Colonic mucosa (tissue), 4 donors: ENCODE data around the gene MED16. TPM values are rescaled to one million over a fixed set of nuclear protein-coding genes. Genes with fewer than 3 reads are reported as not detected.

Experiments
- DNase-seq: peaks from one replicate; pipeline ENCODE4 v3.0.0-alpha.2; 2020
- H3K27ac ChIP-seq: fragments of 200-600 bp; one replicate; pipeline ENCODE4 v1.8.0; 2021
- H3K27me3 ChIP-seq: fragments of 200-600 bp; one replicate; pipeline ENCODE4 v1.8.0; 2021
- H3K36me3 ChIP-seq: fragments of 200-600 bp; one replicate; pipeline ENCODE4 v1.8.0; 2021
- H3K4me1 ChIP-seq: fragments of 200-600 bp; one replicate; pipeline ENCODE4 v1.8.0; 2021; ENCODE audit warnings: mild to moderate bottlenecking
- H3K4me3 ChIP-seq: fragments of 200-600 bp; one replicate; pipeline ENCODE4 v1.8.0; 2021
- H3K9ac ChIP-seq, 2 donors: one replicate each; pipeline ENCODE4 v1.7.0; 2013; ENCODE audit warnings: control low read depth in 2 of 2, low read depth in 2 of 2, low read length in 2 of 2
- H3K9me3 ChIP-seq: fragments of 200-600 bp; one replicate; pipeline ENCODE4 v1.8.0; 2021
- intact Hi-C: fragments of 100-400 bp; cut with DNase I; formaldehyde crosslinking; loops from one replicate; pipeline ENCODE4 v1.14.1; 2022
- total RNA-seq, 2 donors: library from RNA; stranded (reverse); fragmentation: NEBNext Ultra II Directional in 1 of 2; extraction: Animal tissue kit (Norgen Biotek cat#: 25700) in 1 of 2; gene quantifications; one replicate each; pipeline ENCODE4 v1.2.1, GENCODE V29; 2021
- TF ChIP-seq, protein P1 (sequence below): fragments of 200-600 bp; IDR thresholded peaks from one replicate; pipeline ENCODE4 v1.8.0; 2022; ENCODE audit warnings: antibody characterized with exemption, mild to moderate bottlenecking
- donor health status: healthy.
- donor health status: DM: no; HTN: no; CAD: no.
- donor health status: DM: no; HTN: no; CAD: no.

MED16 gene
- total RNA-seq, 2 donors from 2014 or later, result 73.3 to 83.2 TPM

- Histone ChIP-seq H3K9me3 (no peaks in the 10 kb centered on the region), H3K27me3 (peaks cover 21% of the 10 kb centered on the region), H3K9ac (no peak overlapping the region), H3K36me3 (no peaks in the 10 kb centered on the region), H3K27ac (no peak overlapping the region), H3K4me3 (no peak overlapping the region), H3K4me1 (no peaks in the 10 kb centered on the region)
- DNase-seq, result no peak
- TF ChIP-seq, protein P1, sequence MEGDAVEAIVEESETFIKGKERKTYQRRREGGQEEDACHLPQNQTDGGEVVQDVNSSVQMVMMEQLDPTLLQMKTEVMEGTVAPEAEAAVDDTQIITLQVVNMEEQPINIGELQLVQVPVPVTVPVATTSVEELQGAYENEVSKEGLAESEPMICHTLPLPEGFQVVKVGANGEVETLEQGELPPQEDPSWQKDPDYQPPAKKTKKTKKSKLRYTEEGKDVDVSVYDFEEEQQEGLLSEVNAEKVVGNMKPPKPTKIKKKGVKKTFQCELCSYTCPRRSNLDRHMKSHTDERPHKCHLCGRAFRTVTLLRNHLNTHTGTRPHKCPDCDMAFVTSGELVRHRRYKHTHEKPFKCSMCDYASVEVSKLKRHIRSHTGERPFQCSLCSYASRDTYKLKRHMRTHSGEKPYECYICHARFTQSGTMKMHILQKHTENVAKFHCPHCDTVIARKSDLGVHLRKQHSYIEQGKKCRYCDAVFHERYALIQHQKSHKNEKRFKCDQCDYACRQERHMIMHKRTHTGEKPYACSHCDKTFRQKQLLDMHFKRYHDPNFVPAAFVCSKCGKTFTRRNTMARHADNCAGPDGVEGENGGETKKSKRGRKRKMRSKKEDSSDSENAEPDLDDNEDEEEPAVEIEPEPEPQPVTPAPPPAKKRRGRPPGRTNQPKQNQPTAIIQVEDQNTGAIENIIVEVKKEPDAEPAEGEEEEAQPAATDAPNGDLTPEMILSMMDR, result no peak
- intact Hi-C loops, result no loop called here
Observed at GRCh38 chr19:834216-834615, 58.8 kb downstream of the MED16 start.

DNA sequence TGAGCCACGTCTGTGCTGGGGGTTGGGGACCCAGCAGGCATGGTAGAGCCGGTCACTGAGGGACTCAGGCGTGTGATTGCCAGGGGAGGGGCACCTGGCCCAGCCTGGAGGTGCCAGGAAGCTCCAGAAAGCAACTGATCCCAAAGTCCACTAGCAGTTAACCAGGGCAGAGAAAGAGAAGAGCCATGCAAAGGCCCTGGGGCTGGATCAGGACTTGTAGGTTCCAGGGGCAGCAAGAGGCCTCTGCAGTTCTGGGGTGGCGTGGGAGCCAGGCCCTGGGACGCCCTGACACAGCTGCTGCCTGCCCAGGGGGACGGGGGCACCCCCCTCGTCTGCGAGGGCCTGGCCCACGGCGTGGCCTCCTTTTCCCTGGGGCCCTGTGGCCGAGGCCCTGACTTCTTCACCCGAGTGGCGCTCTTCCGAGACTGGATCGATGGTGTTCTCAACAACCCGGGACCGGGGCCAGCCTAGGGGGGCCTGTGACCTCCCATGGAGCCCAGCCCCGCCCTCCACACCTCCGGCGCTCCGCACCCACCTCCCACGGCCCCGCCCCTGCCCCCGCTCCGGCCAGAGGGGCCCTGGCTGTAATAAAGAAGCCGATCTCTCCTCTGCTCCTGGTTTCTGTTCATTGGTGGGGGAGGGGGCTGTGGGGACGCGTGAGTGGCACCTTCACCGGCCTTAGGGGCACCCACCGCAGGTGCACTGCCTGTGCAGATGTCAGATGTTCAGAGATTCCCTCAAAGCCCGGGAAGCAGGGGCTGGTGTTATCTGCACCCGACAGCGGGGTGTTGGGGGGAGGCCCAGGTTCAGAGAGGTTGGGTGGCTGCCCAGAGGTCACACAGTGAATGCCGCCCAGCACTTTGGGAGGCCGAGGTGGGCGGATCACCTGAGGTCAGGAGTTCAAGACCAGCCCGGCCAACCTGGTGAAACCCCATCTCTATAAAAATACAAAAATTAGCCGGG lies 61.3 kb downstream of the MED16 start:
- DNase-seq, result no peak
- Histone ChIP-seq H3K9me3 (no peaks in the 10 kb centered on the region), H3K9ac (no peak overlapping the region), H3K4me3 (no peak overlapping the region), H3K27ac (no peak overlapping the region), H3K4me1 (no peaks in the 10 kb centered on the region), H3K27me3 (peaks cover 19% of the 10 kb centered on the region), H3K36me3 (no peaks in the 10 kb centered on the region)
- TF ChIP-seq, protein P1, result no peak
- intact Hi-C loops, result no loop called here

GRCh38 chr19:829129-829758 lies 63.7 kb downstream of the MED16 start:
- H3K27me3 ChIP-seq, result peaks cover 15% of the 10 kb centered on the region
- no peaks in the 10 kb centered on the region for H3K4me1 ChIP-seq
- H3K9me3 ChIP-seq, result no peaks in the 10 kb centered on the region
- no peaks in the 10 kb centered on the region for H3K36me3 ChIP-seq
- intact Hi-C loops, result no loop called here
- no peak overlapping the region for H3K9ac ChIP-seq
- no peak overlapping the region for H3K27ac ChIP-seq
- TF ChIP-seq, protein P1, result no peak
- H3K4me3 ChIP-seq, result no peak overlapping the region
- no peak for DNase-seq

DNA sequence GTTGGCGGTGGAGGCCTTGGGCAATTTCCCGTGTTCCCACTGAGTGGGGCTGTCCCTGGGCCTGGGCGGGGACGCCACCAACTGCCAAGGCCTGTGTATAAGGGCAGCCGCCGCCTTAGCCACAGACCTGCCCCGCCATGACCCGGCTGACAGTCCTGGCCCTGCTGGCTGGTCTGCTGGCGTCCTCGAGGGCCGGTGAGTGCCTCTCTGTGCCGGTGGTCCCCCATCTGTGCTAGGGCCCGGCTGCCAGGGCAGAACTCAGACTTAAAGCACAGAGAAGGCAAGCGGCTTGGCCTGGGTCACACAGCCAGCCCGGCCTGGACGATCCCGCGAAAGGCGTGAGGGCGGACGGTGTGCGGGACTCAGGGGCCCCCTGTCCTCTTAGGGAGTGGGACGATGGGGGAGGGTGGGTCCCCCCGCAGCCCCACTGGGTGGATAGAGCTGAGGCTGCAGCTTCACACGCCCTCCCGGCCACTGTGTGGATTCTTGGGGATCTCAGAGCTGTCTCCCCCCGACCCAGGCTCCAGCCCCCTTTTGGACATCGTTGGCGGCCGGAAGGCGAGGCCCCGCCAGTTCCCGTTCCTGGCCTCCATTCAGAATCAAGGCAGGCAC lies 65.2 kb downstream of the MED16 start, which contains the start of gene AZU1:
Gene AZU1, plus strand, starts transcription at position 128 of the 612 bp plus-strand sequence. Its CDS starts 10 bp downstream, at position 138.
- H3K36me3 ChIP-seq, result no peaks in the 10 kb centered on the region
- DNase-seq, result no peak
- TF ChIP-seq, protein P1, result no peak
- no peaks in the 10 kb centered on the region for H3K9me3 ChIP-seq
- no peak within 1 kb of the TSS for H3K9ac ChIP-seq
- H3K27ac ChIP-seq, result no peak within 1 kb of the TSS
- no peak within 1 kb of the TSS for H3K4me3 ChIP-seq
- peaks cover 21% of the 10 kb centered on the region for H3K27me3 ChIP-seq
- no peaks in the 10 kb centered on the region for H3K4me1 ChIP-seq
- intact Hi-C loops, result no loop called here

GRCh38 chr19:827314-827709 lies 65.7 kb downstream of the MED16 start:
- no peaks in the 10 kb centered on the region for H3K9me3 ChIP-seq
- intact Hi-C loops, result no loop called here
- H3K27me3 ChIP-seq, result peaks cover 26% of the 10 kb centered on the region
- no peaks in the 10 kb centered on the region for H3K36me3 ChIP-seq
- H3K4me1 ChIP-seq, result no peaks in the 10 kb centered on the region
- no peak for DNase-seq
- H3K4me3 ChIP-seq, result no peak overlapping the region
- no peak overlapping the region for H3K27ac ChIP-seq
- no peak overlapping the region for H3K9ac ChIP-seq
- TF ChIP-seq, protein P1, result no peak
